C4-2B (cell line): ENCODE data around the gene ERBB4.

Experiments
- CTCF ChIP-seq: fragments of 450-650 bp; conservative IDR thresholded peaks from 2 replicates; pipeline ENCODE4 v1.5.1; 2017; ENCODE audit warnings: mild to moderate bottlenecking
- ZFX ChIP-seq: fragments of 450-650 bp; IDR thresholded peaks from 2 replicates; pipeline ENCODE4 v1.6.1; 2017

GRCh38 chr2:211982162-211982561 lies 556.4 kb downstream of the ERBB4 start:
- TF ChIP-seq CTCF (no peak), ZFX (no peak)
